Measurements from ENCODE around the gene DMD.

Gene DMD

GRCh38 chrX:31820430-31821210 lies 1390.7 kb downstream of the DMD start:
- DNase-seq: no peak

DNA sequence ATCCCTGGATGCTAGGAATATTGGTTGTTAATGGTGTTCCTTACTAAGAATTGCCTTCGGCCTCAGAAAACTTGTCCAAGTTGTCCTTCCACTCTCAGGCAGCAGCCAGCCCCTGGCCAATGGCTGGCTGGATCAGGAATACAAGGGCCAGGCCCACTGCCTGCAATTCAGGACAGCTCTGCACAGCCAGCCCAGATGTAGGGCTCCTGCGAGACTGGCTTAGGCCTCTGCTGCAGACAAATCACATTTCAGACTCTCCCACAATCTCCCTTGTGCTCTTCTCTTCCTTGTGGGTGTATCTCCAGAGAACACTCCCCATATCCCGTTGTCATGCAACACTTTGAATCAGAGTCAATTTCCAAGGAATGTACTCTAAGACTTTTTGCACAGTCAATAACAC lies 1391.9 kb downstream of the DMD start:
- no peak for DNase-seq

GRCh38 chrX:31811106-31811505 lies 1400.2 kb downstream of the DMD start:
- no peak for DNase-seq

GRCh38 chrX:31808357-31808756 lies 1403.0 kb downstream of the DMD start:
- DNase-seq: no peak

DNA sequence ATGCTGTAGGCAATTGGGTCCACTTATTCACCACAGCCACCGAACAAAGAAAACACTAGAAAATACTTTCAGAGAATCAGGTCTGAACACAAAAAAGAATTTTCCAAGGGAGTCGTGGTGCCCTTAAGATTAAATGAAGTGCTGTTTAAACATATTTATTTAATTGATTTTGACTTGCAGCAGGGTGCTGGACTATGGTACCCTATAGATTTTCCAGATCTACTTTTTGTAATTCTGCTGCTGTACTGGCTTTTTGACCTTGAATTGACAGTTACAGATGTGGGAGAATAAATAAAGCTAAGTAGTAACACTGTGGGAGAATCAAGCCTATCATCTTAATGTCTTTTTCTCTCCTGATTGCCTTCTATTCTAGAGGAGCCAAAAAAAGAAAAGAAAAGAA lies 1404.2 kb downstream of the DMD start:
- no peak for DNase-seq

- no peak for DNase-seq
Observed at GRCh38 chrX:31805781-31806180, 1405.6 kb downstream of the DMD start.

GRCh38 chrX:31800219-31800618 lies 1411.1 kb downstream of the DMD start:
- DNase-seq: no peak

DNA sequence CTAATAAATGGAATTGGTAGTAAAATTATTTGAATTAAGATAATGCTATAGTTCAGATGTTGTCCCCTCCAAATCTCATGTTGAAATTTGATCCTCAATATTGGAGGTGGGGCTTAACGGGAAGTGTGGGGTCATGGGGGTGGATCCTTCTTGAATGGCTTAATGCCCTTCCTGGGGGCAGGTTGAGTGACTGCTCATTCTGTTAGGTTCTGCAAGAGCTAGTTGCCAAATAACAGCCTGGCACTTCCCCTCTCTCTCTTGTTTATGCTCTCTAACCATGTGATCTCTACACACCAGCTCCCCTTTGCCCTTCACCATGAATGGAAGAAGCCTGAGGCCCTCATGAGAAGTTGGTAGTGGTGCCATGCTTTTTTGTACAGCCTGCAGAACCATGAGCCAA lies 1414.7 kb downstream of the DMD start:
- no peak for DNase-seq

GRCh38 chrX:31747411-31747810 lies 1463.9 kb downstream of the DMD start:
- DNase-seq: no peak

DNA sequence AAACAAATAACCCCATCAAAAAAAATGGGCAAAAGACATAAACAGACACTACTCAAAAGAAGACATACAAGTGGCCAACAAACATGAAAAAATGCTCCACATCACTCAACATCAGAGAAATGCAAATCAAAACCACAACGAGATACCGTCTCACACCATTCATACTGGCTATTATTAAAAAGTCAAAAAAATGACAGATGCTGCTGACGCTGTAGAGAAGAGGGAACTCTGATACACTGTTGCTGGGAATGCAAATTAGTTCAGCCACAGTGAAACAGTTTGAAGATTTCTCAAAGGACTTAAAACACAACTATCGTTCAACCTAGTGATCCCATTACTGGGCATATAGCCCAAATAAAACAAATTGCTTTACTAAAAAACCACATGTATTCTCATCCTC lies 1468.3 kb downstream of the DMD start:
- DNase-seq: no peak

GRCh38 chrX:31717474-31717873 lies 1493.9 kb downstream of the DMD start:
- no peak for DNase-seq

DNA sequence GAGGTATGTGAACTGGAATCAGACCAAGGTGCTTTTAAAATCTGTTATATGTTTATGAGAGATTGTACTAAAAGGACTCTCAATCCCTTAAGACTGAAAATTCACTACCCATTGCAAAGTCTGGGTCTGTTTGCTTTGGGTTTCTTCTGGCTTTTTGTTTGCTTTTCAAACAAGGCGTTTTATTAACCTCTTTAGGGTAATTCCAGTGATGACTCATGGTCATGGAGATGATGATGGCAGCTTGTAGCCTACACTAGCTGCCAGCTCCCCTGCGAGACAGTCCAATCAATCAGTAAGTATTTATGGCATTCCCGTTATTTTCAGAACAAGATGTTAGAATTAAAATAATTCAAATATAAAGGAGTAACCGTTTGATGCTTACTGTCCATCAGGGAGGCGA lies 1495.7 kb downstream of the DMD start:
- DNase-seq: no peak

- no peak for DNase-seq
Observed at GRCh38 chrX:31714797-31715196, 1496.6 kb downstream of the DMD start.

DNA sequence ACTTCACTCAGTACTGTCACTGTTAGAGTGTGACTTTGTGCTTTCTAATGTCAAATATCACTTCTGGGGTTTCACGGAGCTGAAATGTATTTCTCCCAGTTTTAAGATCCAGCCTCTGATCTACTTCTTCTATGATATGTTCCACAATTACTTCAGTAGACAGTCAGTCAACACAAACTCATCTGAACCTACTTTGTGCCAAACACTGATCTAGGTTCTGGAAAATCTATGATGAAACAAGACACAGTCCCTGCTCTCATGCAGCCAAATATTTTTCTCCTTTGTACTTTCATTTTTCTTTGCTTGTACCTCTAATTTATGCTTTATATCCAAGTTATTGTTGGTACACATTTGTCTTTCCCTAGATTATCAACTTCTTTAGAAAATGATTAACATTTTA lies 1498.2 kb downstream of the DMD start:
- DNase-seq: no peak

- no peak for DNase-seq
Observed at GRCh38 chrX:31711166-31711565, 1500.2 kb downstream of the DMD start.

- DNase-seq: no peak
Observed at GRCh38 chrX:31708116-31708515, 1503.2 kb downstream of the DMD start.

- no peak for DNase-seq
Observed at GRCh38 chrX:31706466-31706865, 1504.9 kb downstream of the DMD start.

- no peak for DNase-seq
Observed at GRCh38 chrX:31705816-31706215, 1505.5 kb downstream of the DMD start.

DNA sequence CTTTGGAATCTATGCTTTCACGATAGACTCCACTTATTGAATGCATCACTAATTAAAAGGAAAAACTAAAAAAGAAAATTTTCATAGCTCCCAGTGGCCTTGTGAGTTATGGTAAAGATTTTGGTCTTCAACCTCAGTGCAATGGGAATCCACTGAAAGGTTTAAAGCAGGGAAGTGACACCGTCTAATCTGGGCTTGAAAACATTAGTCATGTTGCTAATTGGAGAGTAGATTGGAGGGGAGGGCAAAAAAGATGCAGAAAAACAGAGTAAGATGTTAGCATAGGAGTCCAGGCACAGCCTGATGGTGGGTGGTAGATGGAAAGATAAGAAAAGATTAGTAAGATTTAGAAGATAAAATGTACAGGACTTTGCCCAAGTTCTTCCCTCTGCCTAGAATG lies 1506.4 kb downstream of the DMD start:
- no peak for DNase-seq

DNA sequence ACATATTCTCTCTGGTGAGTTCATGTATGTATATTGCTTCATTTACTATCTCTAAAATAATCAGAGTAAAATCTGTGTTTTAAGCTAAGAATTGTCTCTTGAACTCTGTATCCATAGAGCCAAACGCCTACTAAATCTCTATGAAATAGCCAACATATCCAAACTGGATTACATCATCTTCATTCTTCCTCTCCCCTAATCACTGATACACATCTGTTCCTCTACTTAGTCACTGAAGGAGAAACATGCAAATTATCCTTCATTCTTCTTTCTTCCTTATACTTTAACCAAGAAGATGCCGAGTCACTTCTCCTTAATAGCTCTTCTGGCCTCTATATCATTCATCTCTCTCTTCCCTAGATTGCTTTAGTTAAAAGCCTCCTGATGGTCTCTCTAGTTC lies 1509.1 kb downstream of the DMD start:
- no peak for DNase-seq

DNA sequence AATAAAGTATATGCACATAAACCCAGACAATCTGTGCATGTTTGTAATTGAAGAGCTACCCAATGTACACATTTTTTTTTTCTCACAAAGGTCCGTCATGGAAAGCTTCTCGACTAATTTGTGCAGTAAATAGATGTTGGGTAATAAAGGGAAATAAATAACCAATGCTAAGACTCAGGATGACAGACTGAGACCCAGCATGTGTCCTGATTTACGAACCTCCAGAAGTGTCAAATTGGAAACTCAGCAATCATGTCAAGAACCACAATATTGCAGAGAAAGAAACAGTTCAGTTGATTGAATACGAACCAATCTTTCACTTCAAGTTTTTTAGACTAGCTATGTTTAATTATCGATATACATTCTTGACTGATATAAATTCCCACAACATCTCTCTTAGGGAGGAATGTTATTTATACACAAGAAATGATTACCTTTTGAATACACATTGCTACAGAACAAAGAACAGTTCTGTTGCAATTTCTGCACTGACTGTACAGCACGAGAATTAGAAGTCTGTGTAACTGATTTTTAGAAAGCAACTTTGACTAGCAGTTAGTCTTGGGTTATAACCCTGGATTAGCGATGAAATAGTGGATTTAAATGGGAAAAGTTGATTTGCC lies 1513.9 kb downstream of the DMD start:
- DNase-seq: no peak

- no peak for DNase-seq
Observed at GRCh38 chrX:31679861-31680260, 1531.5 kb downstream of the DMD start.

DNA sequence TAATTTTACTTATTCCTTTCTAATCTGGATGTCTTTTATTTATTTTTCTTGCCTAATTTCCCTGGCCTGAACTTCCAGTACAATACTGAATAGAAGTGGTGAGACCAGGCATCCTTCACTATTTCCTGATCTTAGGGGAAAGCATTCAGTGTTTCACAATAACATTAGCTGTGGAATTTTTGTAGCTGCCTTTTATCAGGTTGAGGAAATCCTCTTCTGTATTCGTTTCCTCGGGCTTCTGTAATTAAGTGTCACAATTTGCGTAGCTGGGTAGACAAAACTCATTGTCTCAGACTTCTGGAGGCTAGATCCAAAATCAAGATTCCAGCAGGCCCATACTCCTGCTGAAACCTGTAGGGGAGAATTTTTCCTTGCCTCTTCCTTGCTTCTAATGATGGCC lies 1541.1 kb downstream of the DMD start:
- DNase-seq: no peak

DNA sequence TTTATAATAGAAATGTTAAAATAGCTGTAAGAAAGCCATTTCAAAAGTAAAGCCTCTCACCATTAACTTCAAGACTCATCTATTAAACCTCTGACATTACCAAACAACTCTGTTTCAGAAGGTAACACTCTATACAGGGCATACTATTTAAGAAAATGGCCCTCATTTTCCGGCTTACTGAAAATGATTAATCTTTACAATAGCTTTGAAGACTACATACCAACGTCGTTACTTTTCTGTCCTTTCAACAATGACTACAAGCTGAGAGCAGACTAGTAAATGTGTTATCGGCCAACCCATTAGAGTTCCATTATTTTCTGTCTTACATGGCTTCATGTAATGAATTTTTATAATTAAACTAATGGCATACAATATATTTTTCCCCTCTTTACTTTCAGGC lies 1545.9 kb downstream of the DMD start:
- DNase-seq: no peak

GRCh38 chrX:31663172-31663571 lies 1548.2 kb downstream of the DMD start:
- no peak for DNase-seq
